HG03064 (cell line): ENCODE measurements around the gene CCNK.

Experiments
- ATAC-seq: cut with Tn5 transposase; IDR thresholded peaks from one replicate; pipeline ENCODE4 v1.9.1; 2021; ENCODE audit warnings: low read depth; ENCODE audit not compliant: unreplicated experiment

CCNK gene

GRCh38 chr14:99465288-99465687 is 15.9 kb upstream of the CCNK start:
- no peak for ATAC-seq

DNA sequence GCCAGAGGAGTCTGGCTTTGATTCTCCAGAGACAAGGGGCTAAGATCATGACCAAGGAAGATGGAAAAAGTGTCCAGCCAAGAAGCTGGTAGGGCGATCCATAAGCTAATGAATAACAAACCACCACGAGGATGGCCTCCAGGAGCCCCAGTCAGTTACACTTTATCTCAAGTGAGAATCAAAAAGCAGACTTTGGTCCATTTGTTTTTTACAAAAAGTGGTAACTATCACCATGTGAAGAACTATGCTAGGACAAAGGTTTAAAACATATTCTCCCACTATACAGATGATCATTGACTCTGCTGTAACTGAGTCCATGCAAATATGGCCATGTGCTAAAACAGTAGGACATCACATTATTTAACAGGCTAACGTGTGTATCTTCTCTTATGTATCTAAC is 14.5 kb upstream of the CCNK start:
- no peak for ATAC-seq

DNA sequence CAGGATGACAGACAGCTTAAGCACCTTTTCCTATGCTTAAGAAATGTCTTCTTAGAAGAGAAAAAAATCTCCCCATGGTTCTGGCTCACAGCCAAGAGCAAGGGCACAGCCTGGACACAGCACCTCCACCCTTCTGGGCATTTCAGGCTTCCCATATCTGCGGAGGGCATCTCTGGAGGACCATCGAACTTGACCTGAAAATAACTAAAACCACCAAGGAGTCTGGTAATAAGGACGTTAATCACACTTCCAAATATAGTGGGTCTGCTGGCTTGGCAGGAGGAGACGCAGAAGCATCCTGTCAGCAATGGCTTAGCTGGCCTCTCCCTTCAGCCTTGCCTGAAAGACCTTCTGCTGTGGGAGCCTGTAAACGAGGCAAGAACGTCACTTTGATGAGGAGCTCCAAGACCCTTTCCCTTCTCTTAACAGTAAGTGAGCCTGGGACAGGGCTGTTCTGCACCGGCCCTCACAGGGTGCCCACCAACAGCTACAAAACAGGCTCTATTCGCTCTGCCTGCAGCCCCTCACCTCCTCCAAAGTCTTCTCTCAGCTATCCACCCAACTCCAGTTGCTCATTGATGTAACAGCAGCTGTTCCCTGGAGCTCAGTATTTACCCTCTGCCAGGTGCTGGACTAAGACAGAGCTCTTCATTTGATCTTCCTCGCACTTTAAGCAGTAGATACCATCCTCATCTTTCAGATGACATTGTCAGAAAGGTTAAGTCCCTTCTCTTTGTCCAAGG is 13.7 kb upstream of the CCNK start:
- no peak for ATAC-seq

GRCh38 chr14:99468081-99468480 is 13.1 kb upstream of the CCNK start:
- ATAC-seq = no peak

- ATAC-seq = no peak
Observed at GRCh38 chr14:99468836-99469592, 12.2 kb upstream of the CCNK start.

DNA sequence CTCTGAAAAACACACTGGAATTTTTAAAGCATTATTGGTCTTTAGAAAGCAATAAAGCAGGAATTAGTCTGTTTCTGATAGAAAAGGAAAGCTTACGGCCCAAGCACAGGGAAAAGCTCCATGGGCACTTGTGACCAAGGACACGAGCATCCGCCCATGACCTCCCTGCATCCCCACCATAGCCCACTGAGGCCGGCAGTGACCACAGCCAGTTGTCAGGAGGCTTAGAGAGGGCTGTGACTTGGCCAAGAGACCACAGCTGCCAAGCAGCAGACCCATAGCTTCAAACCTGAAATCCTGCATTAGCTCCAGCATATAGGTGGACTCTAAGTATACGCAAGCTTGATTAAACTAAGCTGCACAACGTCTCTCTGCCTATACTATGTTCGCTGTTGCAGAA is 9.5 kb upstream of the CCNK start:
- no peak for ATAC-seq

DNA sequence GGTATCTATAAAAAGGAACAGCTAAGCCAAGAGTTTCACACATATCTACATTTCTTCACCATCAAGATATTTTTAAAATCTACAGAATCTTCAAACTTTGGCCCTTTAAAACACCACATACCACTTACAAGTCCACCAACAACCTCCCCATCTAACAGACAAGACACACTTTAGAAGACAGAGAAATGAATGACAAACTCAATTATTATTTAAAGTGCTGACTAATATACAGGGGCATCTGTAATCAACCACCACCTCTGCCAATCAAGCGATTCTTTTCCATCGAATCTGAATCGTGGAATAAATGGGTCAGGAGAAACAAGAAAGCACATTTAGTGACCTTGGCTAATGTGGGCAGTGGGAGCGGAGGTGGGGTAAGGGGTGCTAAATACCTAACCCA is 8.3 kb upstream of the CCNK start:
- ATAC-seq = no peak

DNA sequence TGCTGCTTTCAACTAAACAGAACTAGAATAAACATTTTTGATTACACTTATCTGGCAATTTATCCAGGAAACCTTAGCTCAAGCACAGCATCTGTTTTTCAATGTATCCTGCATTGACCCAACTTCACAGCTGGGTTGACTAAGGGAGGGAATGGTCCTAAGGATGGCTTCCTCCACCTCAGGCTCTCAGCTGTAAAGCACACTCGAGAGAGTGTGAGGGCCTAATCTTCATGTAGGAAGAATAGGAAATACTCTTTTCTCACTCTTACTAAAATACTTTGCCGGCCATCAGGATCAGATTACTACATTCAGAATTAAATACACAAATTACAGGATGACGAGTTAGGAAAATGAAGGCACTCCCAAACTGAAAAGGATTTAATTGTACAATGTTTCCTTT is 7.8 kb upstream of the CCNK start:
- ATAC-seq = no peak

DNA sequence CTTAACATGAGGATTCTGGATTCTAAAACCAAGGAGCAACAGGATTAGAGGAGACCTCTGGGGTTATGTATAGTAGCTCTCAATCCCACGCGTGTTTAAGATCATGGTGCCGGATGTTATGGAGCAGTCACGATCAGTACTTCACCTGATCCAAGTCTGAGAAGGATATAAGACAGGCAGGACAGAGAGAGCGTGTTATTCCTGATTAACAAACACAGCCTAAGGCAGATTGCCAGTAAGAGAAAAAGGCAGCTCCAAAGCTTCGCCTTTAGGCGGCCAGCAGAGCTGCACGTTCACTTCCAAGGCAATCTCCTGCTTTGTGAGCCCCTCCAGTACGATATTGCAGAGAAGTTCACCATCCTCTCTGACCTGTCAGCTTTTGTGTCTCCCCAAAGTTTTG is 6.0 kb upstream of the CCNK start:
- ATAC-seq = no peak

DNA sequence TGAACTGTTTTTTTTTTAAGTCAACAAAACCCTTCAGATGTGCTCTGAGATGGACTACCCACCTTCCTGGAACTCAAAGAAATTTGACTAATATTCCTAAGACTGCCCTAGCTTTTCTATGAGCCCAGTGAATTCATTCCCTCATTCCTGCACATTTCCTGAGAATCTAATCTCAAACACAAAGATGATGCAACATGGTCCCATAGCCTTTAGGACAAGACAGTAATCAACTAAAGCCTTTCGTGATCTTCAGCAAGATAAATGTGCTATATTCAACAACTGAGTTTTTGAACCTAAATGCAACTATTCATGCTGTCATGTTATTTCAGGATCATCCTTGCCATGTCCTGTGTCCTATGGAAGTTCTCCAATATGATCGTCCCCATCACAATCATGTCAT is 5.5 kb upstream of the CCNK start:
- no peak for ATAC-seq

DNA sequence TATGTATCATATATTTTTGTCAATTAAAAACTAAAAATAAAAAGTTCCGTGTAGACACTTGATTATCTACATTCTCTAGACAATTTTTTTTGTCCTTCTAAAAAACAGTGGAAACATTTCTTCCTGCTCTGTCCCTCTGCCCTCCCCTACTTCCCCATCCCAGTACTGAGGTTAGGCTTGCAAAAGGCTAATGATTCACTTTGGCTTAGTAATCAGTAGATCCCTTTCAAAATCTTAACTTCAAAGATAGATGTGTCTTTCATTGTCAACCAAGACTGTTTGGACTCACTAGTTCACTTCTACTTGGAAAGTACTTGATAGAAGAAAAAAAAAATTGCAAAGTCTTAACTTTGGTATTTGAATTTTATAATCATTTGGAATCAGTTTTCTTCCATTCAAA is 4.3 kb upstream of the CCNK start:
- no peak for ATAC-seq

GRCh38 chr14:99478128-99478527 is 3.1 kb upstream of the CCNK start:
- ATAC-seq = no peak

DNA sequence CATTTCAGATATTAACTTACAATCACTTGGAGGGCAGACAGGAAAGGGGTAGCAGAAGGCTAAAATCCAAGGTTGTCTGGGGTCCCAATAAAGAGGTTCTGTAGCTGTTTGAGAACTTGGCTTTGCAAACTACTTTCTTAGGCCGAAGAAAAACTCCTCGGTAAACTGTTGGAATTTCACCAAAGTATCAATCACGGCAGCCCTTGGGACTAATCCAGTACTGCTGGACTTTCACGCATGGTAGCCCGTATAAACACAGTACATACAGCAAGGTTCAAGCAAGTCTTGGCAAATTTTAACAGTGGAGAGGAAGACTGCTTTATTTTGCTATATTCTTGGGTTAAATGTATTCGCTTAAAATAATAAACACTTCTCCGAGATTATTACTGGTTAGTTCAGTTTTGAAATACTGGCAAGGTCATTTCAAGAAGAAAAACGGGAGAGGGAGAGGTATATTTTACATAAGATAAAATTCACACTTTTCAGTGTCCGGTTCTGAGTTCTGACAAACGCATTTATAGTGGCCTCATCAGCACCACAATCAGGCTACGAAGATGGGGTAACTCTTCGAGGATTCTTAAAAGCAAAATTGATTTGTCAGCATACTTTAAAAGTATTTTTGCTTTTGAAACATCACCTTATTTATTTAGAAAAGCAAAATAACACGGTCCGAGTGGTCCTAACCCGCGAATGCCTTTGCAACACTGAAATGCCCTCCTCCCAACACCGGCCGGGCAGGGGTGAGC is 1.9 kb upstream of the CCNK start:
- no peak for ATAC-seq

- peak; percentile 8 for ATAC-seq
Observed at GRCh38 chr14:99479906-99480869, 1.0 kb upstream of the CCNK start, which contains the start of gene SETD3. Gene SETD3 (minus strand): TSS chr14:99480859. CDS start chr14:99465805, 15,054 bp downstream.

DNA sequence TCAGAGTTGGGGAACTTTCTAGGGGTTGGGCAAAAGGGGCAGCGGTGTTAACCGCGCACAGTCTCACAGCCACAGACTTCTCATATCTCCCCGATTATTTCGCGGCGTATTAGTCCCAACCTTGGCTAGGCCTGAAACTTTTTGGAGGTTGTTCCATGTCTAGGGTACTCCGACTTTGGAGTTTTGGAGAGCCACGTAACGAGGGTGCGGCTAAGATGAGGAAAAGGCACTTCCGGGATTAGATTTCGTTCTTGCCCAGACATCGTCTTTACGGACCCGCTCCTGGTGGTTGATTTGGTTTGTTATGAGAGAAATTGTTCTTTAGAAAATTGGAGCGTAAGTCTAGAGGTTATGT is 513 bp downstream of the CCNK start:
- no peak for ATAC-seq

DNA sequence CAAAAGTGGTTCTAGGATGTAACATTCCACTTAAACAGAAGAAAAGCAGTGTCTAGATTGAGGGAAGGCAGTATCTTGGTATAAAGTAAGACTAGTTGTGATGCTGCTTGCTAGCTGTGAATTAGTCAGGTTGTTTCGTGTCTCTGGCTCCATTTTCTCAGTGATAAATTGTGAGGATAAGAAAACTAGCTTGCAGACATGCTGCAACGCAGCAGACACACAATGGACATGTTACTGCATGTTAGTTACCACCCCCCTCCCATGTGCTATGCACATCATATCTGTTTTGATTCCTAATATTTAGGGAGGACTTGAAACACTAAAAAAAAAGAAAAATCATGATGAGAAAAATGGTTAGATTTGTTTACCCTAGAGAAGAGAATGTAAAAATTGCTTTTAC is 2.9 kb downstream of the CCNK start:
- ATAC-seq = no peak

- ATAC-seq = no peak
Observed at GRCh38 chr14:99497341-99497740, 16.1 kb downstream of the CCNK start.

- no peak for ATAC-seq
Observed at GRCh38 chr14:99497894-99498293, 16.7 kb downstream of the CCNK start.

DNA sequence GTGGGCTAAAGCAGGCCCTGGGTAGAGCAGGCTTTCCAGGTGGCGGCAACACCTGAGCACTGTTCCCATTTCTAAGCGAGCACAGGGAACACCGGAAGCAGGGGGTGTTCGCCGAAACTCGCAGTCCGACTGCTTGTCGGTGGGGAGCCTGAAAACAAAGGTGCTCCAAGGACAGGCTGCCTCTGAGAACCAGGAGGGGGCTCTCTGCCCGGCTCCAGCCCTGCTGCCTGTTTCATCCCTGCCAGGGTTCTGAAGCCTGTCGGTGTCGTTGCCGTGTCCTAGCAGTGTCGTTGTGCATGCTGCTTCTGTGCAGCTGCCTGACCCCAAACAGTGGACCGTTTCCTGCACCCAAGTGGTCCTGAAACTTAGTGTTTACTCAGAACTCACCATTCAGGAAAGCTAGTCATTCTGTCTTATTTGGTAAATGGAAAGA is 21.8 kb downstream of the CCNK start:
- ATAC-seq = no peak

GRCh38 chr14:99503848-99504453 is 22.7 kb downstream of the CCNK start:
- no peak for ATAC-seq
